Transverse colon (tissue), 4 donors: Measurements from ENCODE around the gene TIMM22.

Source experiments
- POLR2A ChIP-seq: fragments of 450-650 bp; IDR thresholded peaks from one replicate; pipeline ENCODE4 v1.6.1; 2016; ENCODE audit warnings: antibody characterized with exemption, mild to moderate bottlenecking, moderate library complexity
- POLR2AphosphoS5 ChIP-seq, 3 donors: sonication (generic); formaldehyde crosslinking; IDR thresholded peaks; one replicate each; pipeline ENCODE4 v1.6.1; 2016; ENCODE audit warnings: antibody characterized with exemption in 3 of 3
- TF ChIP-seq, protein P1 (sequence below), 5 experiments: fragments of 200-600 bp in 3 of 5; fragments of 450-650 bp in 2 of 5; sonication (generic) in 3 of 5; IDR thresholded peaks; 1 replicate in 2 of 5; 2 replicates in 3 of 5; pipeline ENCODE4 v1.5.1; 2016 to 2017; ENCODE audit warnings: antibody characterized with exemption in 5 of 5, inconsistent platforms in 3 of 5, mild to moderate bottlenecking in 2 of 5, moderate library complexity in 1 of 5

- TF ChIP-seq, protein P1, sequence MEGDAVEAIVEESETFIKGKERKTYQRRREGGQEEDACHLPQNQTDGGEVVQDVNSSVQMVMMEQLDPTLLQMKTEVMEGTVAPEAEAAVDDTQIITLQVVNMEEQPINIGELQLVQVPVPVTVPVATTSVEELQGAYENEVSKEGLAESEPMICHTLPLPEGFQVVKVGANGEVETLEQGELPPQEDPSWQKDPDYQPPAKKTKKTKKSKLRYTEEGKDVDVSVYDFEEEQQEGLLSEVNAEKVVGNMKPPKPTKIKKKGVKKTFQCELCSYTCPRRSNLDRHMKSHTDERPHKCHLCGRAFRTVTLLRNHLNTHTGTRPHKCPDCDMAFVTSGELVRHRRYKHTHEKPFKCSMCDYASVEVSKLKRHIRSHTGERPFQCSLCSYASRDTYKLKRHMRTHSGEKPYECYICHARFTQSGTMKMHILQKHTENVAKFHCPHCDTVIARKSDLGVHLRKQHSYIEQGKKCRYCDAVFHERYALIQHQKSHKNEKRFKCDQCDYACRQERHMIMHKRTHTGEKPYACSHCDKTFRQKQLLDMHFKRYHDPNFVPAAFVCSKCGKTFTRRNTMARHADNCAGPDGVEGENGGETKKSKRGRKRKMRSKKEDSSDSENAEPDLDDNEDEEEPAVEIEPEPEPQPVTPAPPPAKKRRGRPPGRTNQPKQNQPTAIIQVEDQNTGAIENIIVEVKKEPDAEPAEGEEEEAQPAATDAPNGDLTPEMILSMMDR (IDR thresholded peaks at IDR 0.05), result no peak
- TF ChIP-seq POLR2AphosphoS5 (IDR thresholded peaks at IDR 0.05), result no peak
- TF ChIP-seq POLR2A, result no peak
Measured at GRCh38 chr17:992933-993332, 4.0 kb upstream of the TIMM22 start.
